WTC11 (cell line): ENCODE data around the gene PRKN. TPM values are rescaled to one million over a fixed set of nuclear protein-coding genes. Genes with fewer than 3 reads are reported as not detected.

ENCODE experiments used
- ATAC-seq: fragments of 200-7000 bp; cut with Tn5 transposase; 2 replicates; pipeline ENCODE4 v1.10.0; 2021; ENCODE audit warnings: mild to moderate bottlenecking, moderate library complexity
- CTCF ChIA-PET: fragments of 300-600 bp; sonication (Branson Sonifier 250); formaldehyde crosslinking; loops from one replicate; lab custom pipeline; 2021; ENCODE audit warnings: antibody characterized with exemption; lab: Charles Lee
- POLR2A ChIA-PET: fragments of 350-600 bp; sonication (Branson Sonifier 250); formaldehyde crosslinking; loops from one replicate; lab custom pipeline; 2021; ENCODE audit warnings: antibody characterized with exemption; lab: Charles Lee
- DNase-seq: peaks from one replicate; pipeline ENCODE4 v3.0.0; 2021; ENCODE audit warnings: low spot score
- H3K27ac Mint-ChIP-seq: 2 replicates; pipeline ENCODE4 v1.8.0; 2021; ENCODE audit warnings: mixed read lengths
- H3K27me3 Mint-ChIP-seq: 2 replicates; pipeline ENCODE4 v1.8.0; 2021; ENCODE audit warnings: low read depth, mild to moderate bottlenecking, moderate library complexity, mixed read lengths
- H3K36me3 Mint-ChIP-seq: 2 replicates; pipeline ENCODE4 v1.8.0; 2021; ENCODE audit warnings: mixed read lengths
- H3K4me1 Mint-ChIP-seq: 2 replicates; pipeline ENCODE4 v1.8.0; 2022; ENCODE audit warnings: mixed read lengths
- H3K4me3 Mint-ChIP-seq: 2 replicates; pipeline ENCODE4 v1.8.0; 2021; ENCODE audit warnings: mild to moderate bottlenecking, moderate library complexity, mixed read lengths
- H3K9me3 Mint-ChIP-seq: 2 replicates; pipeline ENCODE4 v1.8.0; 2021; ENCODE audit warnings: mixed read lengths
- FOXJ3 ChIP-seq: sonication (generic); formaldehyde crosslinking; IDR thresholded peaks from 2 replicates; pipeline ENCODE4 v1.9.0; 2021; ENCODE audit warnings: missing genetic modification reagents, mild to moderate bottlenecking, borderline replicate concordance
- GABPB1 ChIP-seq: sonication (generic); formaldehyde crosslinking; IDR thresholded peaks from 2 replicates; pipeline ENCODE4 v1.8.1; 2023; ENCODE audit warnings: mild to moderate bottlenecking, missing genetic modification reagents
- GRHL2 ChIP-seq: fragments of 250-450 bp; sonication (Bioruptor Pico); IDR thresholded peaks from 2 replicates; pipeline ENCODE4 v1.8.0; 2022; ENCODE audit warnings: mild to moderate bottlenecking, moderate library complexity; ENCODE audit not compliant: insufficient replicate concordance, severe bottlenecking
- HMGA2 ChIP-seq: fragments of 250-450 bp; sonication (Bioruptor Pico); IDR thresholded peaks from 2 replicates; pipeline ENCODE4 v1.4.0; 2021; ENCODE audit warnings: mild to moderate bottlenecking, moderate library complexity
- JAZF1 ChIP-seq: fragments of 250-450 bp; sonication (Bioruptor Pico); IDR thresholded peaks from 2 replicates; pipeline ENCODE4 v1.9.0; 2021; ENCODE audit warnings: moderate library complexity, mild to moderate bottlenecking, inconsistent platforms
- NR3C1 ChIP-seq: sonication (generic); formaldehyde crosslinking; conservative IDR thresholded peaks from 2 replicates; pipeline ENCODE4 v1.8.1; 2023; ENCODE audit warnings: low read depth, mild to moderate bottlenecking, missing genetic modification reagents
- SOX15 ChIP-seq: fragments of 250-450 bp; sonication (Bioruptor Pico); IDR thresholded peaks from 2 replicates; pipeline ENCODE4 v1.9.0; 2021; ENCODE audit warnings: mild to moderate bottlenecking
- SP1 ChIP-seq: sonication (generic); formaldehyde crosslinking; conservative IDR thresholded peaks from 2 replicates; pipeline ENCODE4 v1.8.1; 2022; ENCODE audit warnings: missing genetic modification reagents
- TEAD1 ChIP-seq: sonication (generic); formaldehyde crosslinking; IDR thresholded peaks from 2 replicates; pipeline ENCODE4 v1.8.0; 2022; ENCODE audit warnings: mild to moderate bottlenecking, missing genetic modification reagents
- total RNA-seq: library from RNA; stranded (reverse); gene quantifications from 3 replicates; pipeline ENCODE4 v1.2.3, GENCODE V29; 2021
- TF ChIP-seq, protein P1 (sequence below): fragments of 200-600 bp; IDR thresholded peaks from 2 replicates; pipeline ENCODE4 v1.8.0; 2022; ENCODE audit warnings: antibody characterized with exemption
- TF ChIP-seq, protein P2 (sequence below): sonication (generic); formaldehyde crosslinking; IDR thresholded peaks from 2 replicates; pipeline ENCODE4 v1.8.1; 2022; ENCODE audit warnings: low read depth, mild to moderate bottlenecking, moderate library complexity, missing genetic modification reagents, borderline replicate concordance
- TF ChIP-seq, protein P3 (sequence below): fragments of 250-450 bp; sonication (Bioruptor Pico); IDR thresholded peaks from 2 replicates; pipeline ENCODE4 v2.1.2; 2022; ENCODE audit warnings: mild to moderate bottlenecking, moderate library complexity
- TF ChIP-seq, protein P4 (sequence below): sonication (generic); formaldehyde crosslinking; IDR thresholded peaks from 2 replicates; pipeline ENCODE4 v1.8.1; 2023; ENCODE audit warnings: mild to moderate bottlenecking, moderate library complexity, missing genetic modification reagents
- TF ChIP-seq, protein P5 (sequence below): sonication (generic); formaldehyde crosslinking; IDR thresholded peaks from 2 replicates; pipeline ENCODE4 v1.8.0; 2022; ENCODE audit warnings: mild to moderate bottlenecking, missing genetic modification reagents
- TF ChIP-seq, protein P6 (sequence below): sonication (generic); formaldehyde crosslinking; IDR thresholded peaks from 2 replicates; pipeline ENCODE4 v1.8.0; 2022; ENCODE audit warnings: mild to moderate bottlenecking, missing genetic modification reagents
- TF ChIP-seq, protein P7 (sequence below): sonication (generic); formaldehyde crosslinking; IDR thresholded peaks from 2 replicates; pipeline ENCODE4 v1.8.1; 2023; ENCODE audit warnings: mild to moderate bottlenecking, missing genetic modification reagents

The PRKN gene
- total RNA-seq, 1 experiment from 2014 or later, result 0.59 TPM

DNA sequence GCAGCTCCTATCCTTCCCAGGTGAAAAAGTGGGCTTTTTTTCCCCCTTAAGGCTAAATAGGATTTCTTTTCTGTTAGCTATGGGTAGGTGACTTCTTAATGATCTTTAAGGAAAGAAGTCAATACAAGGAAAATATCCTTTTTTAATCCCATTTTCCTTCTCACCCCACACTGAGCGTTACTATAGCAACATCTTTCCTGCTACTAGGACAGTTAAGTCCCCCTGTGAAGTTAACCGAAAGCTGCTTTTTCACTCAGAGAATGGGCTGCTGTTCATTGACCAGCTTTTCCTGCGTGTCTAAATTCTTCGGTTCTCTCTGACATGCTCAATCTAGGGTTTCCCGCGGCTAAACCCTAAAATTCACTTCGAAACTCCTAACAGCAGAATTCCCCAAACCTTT lies 1280.6 kb downstream of the PRKN start:
- ChIA-PET CTCF (interaction anchor here (0.7 to 4.4 kb wide), 4 partner anchors 9 to 51 kb away, joined by 3 to 32 read pairs (median 4); no protein-coding TSS in a partner anchor), POLR2A (no interaction called here)
- Mint-ChIP-seq H3K4me1 (peaks cover 22% of the 10 kb centered on the region), H3K4me3 (no peak overlapping the region), H3K27ac (no peak overlapping the region), H3K27me3 (peaks cover 30% of the 10 kb centered on the region), H3K9me3 (peaks cover 3% of the 10 kb centered on the region; the same call in 1 of the 2 replicates), H3K36me3 (no peaks in the 10 kb centered on the region)
- ATAC-seq (no peak), DNase-seq (no peak)
- TF ChIP-seq, protein P1, sequence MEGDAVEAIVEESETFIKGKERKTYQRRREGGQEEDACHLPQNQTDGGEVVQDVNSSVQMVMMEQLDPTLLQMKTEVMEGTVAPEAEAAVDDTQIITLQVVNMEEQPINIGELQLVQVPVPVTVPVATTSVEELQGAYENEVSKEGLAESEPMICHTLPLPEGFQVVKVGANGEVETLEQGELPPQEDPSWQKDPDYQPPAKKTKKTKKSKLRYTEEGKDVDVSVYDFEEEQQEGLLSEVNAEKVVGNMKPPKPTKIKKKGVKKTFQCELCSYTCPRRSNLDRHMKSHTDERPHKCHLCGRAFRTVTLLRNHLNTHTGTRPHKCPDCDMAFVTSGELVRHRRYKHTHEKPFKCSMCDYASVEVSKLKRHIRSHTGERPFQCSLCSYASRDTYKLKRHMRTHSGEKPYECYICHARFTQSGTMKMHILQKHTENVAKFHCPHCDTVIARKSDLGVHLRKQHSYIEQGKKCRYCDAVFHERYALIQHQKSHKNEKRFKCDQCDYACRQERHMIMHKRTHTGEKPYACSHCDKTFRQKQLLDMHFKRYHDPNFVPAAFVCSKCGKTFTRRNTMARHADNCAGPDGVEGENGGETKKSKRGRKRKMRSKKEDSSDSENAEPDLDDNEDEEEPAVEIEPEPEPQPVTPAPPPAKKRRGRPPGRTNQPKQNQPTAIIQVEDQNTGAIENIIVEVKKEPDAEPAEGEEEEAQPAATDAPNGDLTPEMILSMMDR, result no peak
- no peak for TF ChIP-seq FOXJ3 (CRISPR knock-in tag)
- no peak for TF ChIP-seq SP1 (CRISPR knock-in tag)
- TF ChIP-seq, protein P2, sequence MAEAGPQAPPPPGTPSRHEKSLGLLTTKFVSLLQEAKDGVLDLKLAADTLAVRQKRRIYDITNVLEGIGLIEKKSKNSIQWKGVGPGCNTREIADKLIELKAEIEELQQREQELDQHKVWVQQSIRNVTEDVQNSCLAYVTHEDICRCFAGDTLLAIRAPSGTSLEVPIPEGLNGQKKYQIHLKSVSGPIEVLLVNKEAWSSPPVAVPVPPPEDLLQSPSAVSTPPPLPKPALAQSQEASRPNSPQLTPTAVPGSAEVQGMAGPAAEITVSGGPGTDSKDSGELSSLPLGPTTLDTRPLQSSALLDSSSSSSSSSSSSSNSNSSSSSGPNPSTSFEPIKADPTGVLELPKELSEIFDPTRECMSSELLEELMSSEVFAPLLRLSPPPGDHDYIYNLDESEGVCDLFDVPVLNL (CRISPR knock-in tag), result no peak
- TF ChIP-seq SOX15 (CRISPR knock-in tag), result no peak
- TF ChIP-seq, protein P3, sequence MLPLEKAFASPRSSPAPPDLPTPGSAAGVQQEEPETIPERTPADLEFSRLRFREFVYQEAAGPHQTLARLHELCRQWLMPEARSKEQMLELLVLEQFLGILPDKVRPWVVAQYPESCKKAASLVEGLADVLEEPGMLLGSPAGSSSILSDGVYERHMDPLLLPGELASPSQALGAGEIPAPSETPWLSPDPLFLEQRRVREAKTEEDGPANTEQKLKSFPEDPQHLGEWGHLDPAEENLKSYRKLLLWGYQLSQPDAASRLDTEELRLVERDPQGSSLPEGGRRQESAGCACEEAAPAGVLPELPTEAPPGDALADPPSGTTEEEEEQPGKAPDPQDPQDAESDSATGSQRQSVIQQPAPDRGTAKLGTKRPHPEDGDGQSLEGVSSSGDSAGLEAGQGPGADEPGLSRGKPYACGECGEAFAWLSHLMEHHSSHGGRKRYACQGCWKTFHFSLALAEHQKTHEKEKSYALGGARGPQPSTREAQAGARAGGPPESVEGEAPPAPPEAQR, result no peak
- TF ChIP-seq, protein P4, sequence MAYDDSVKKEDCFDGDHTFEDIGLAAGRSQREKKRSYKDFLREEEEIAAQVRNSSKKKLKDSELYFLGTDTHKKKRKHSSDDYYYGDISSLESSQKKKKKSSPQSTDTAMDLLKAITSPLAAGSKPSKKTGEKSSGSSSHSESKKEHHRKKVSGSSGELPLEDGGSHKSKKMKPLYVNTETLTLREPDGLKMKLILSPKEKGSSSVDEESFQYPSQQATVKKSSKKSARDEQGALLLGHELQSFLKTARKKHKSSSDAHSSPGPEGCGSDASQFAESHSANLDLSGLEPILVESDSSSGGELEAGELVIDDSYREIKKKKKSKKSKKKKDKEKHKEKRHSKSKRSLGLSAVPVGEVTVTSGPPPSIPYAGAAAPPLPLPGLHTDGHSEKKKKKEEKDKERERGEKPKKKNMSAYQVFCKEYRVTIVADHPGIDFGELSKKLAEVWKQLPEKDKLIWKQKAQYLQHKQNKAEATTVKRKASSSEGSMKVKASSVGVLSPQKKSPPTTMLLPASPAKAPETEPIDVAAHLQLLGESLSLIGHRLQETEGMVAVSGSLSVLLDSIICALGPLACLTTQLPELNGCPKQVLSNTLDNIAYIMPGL (CRISPR knock-in tag), result no peak
- TF ChIP-seq HMGA2 (CRISPR knock-in tag), result no peak
- no peak for TF ChIP-seq NR3C1
- no peak for TF ChIP-seq JAZF1 (CRISPR knock-in tag)

DNA sequence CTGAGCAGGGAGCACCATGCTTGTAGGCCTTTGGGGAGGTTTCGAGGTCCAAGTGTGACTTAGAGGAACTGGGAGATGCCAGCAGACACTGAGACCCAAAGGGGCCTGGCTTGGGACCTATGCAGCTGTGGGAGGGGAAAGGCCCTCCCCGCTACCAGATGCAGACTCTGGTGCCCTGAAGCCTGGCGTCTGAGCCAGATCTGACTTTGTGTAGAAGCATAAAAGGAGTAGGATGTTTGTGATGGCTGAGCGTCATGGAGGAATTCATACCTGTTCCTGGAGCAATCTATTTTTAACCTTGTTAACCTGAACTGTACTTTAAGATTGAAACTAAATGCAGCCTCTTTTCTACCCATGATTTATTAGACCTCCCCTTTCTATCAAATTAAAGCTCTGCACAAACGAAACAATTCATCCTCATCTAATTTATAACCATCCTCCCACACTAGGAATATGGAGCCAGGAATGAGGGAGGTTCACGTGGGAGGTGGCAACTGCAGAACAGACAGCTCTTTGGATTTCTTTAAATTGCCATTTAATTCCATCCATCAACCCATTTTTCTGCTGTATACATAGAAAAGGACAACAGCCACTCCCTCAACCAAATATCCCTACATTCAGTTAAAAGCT lies 1281.2 kb downstream of the PRKN start:
- ChIA-PET POLR2A (no interaction called here), CTCF (interaction anchor here (0.7 to 4.4 kb wide), 4 partner anchors 8 to 52 kb away, joined by 3 to 32 read pairs (median 4); no protein-coding TSS in a partner anchor)
- TF ChIP-seq, protein P5, sequence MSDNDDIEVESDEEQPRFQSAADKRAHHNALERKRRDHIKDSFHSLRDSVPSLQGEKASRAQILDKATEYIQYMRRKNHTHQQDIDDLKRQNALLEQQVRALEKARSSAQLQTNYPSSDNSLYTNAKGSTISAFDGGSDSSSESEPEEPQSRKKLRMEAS (CRISPR knock-in tag), result no peak
- TF ChIP-seq, protein P6, sequence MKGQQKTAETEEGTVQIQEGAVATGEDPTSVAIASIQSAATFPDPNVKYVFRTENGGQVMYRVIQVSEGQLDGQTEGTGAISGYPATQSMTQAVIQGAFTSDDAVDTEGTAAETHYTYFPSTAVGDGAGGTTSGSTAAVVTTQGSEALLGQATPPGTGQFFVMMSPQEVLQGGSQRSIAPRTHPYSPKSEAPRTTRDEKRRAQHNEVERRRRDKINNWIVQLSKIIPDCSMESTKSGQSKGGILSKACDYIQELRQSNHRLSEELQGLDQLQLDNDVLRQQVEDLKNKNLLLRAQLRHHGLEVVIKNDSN (CRISPR knock-in tag), result no peak
- ATAC-seq (no peak), DNase-seq (no peak)
- peaks cover 3% of the 10 kb centered on the region; the same call in 1 of the 2 replicates for H3K9me3 Mint-ChIP-seq
- no peaks in the 10 kb centered on the region for H3K36me3 Mint-ChIP-seq
- no peak overlapping the region for H3K27ac Mint-ChIP-seq
- peaks cover 22% of the 10 kb centered on the region for H3K4me1 Mint-ChIP-seq
- H3K27me3 Mint-ChIP-seq, result peaks cover 34% of the 10 kb centered on the region
- H3K4me3 Mint-ChIP-seq, result no peak overlapping the region

DNA sequence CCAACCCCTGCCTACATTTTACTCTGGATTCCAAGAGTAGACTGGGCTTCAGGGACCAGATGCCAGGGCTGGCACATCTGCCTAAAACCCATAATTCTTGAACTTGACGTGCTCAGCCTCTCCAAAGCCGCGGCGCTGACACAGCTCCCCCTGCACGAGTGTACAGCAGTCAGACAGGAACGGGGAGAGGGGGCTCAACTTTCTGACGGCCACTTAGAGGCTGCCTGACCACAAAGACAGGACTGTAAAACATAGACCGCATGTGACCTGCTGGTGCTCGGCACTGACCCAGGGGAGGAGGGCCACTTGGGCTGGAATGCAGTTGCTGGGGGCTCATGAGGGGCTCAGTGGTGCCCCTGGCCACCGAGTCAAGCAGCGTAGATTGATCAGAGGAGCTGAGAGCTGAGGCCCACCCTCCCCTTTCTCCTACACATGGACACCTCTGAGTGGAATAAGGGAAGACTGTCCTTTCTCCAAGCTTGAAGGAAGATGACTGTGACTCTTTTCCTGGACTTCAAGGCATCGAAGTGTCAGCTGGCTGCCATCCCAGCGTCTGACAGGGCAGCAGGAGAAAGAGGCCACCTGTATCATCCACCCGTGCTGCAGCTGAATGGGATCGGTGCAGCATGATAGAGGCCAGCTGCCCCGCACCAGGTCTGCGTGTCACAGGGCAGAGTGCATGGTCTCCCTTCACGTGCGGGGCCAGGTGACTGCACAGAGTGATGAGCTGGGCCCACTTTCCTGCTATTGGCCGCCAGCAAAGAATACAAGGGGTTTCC lies 1282.4 kb downstream of the PRKN start:
- Mint-ChIP-seq H3K9me3 (peaks cover 3% of the 10 kb centered on the region; the same call in 1 of the 2 replicates), H3K27me3 (peaks cover 45% of the 10 kb centered on the region), H3K4me3 (no peak overlapping the region), H3K27ac (no peak overlapping the region), H3K36me3 (no peaks in the 10 kb centered on the region), H3K4me1 (peaks cover 24% of the 10 kb centered on the region)
- ATAC-seq (no peak), DNase-seq (no peak)
- ChIA-PET POLR2A (no interaction called here), CTCF (interaction anchor here (1.3 to 4.4 kb wide), 4 partner anchors 10 to 74 kb away, joined by 3 to 32 read pairs (median 6); no protein-coding TSS in a partner anchor)
- TF ChIP-seq, protein P2 (CRISPR knock-in tag), result no peak
- TF ChIP-seq GABPB1 (CRISPR knock-in tag), result no peak
- TF ChIP-seq, protein P7, sequence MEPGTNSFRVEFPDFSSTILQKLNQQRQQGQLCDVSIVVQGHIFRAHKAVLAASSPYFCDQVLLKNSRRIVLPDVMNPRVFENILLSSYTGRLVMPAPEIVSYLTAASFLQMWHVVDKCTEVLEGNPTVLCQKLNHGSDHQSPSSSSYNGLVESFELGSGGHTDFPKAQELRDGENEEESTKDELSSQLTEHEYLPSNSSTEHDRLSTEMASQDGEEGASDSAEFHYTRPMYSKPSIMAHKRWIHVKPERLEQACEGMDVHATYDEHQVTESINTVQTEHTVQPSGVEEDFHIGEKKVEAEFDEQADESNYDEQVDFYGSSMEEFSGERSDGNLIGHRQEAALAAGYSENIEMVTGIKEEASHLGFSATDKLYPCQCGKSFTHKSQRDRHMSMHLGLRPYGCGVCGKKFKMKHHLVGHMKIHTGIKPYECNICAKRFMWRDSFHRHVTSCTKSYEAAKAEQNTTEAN (CRISPR knock-in tag), result no peak
- no peak for TF ChIP-seq GRHL2 (CRISPR knock-in tag)
- no peak for TF ChIP-seq TEAD1 (CRISPR knock-in tag)
